SHP77 (cell line): ENCODE results near the gene TCOF1.

Source experiments
- DNase-seq, 2 experiments: peaks; one replicate each; lab custom pipeline; 2025; lab: John Stamatoyannopoulos, UW

Gene TCOF1

DNA sequence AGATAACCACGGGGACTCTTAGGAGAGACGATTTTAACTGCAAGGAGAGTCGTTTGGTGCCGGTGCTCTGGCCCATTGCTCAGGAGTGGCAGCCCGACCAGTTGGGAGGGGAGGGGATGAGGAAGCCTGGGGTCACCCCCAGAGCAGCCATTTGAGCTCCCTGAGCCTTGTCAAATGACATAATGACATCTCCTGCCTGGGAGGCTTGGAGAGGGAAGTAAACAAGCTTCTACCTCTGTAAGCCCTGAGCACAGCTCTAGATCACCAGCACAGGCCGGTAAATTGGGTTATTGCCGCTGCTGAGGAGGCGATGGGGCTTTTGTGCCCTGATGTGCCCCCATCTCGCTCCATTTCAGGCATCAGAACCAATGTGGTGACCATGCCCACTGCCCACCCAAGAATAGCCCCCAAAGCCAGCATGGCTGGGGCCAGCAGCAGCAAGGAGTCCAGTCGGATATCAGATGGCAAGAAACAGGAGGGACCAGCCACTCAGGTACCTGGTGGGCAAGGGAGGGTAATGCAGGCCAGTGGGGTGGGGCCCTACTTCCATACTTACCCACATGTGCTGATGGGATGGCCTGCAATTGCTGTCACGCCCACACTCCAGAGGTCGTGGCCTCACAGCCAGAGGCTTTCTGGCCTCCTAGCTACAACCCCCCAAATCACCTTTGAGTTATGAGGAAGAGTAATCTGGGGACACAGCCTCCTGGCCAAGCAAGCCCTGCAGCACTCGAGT, 32.2 kb downstream of the TCOF1 start:
- DNase-seq: no peak

DNA sequence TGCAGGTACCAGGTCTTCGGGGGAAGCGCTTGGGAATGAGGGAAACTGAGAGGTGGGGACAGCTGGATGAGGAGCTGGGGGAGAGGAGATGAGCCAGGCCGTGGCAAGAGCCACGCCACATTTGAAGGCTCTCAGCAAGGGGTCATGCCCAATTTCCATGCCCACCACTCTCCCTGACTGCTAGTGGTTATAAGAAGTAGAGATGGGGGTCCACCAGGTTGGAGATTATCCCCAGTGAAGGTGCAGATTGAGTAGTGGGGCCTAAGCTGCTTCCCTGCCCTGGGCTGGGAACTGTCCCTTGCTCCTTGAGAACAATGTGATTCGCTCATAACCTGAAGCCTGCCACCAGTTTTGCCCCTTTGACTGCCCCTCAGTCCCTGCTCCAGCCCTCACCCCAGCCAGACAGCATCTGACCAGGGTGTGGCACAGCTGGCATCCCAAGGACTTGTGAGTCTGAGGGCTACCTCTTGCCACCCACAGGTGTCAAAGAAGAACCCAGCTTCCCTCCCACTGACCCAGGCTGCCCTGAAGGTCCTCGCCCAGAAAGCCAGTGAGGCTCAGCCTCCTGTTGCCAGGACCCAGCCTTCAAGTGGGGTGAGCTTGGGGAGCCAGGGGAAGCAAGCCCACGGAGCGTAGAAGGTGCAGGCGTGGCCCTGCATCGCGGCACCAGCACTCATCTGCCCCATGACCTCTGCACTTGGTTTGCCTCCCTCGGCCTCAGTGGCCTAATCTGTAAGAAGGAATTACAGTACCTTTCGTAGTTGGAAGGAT, 33.8 kb downstream of the TCOF1 start:
- DNase-seq: no peak

DNA sequence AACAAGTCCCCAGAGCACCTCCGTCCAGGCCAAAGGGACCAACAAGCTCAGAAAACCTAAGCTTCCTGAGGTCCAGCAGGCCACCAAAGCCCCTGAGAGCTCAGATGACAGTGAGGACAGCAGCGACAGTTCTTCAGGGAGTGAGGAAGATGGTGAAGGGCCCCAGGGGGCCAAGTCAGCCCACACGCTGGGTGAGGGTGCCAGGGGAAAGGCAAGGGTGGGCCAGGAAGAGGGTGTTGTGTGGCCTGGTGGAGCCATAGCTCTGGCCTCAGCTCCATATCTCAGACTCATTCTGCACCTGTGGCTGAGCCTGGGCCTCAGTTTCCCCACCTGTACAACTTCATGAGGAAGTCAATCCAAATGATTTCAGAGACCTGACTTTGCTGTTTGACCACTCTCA, 34.5 kb downstream of the TCOF1 start:
- DNase-seq: no peak

DNA sequence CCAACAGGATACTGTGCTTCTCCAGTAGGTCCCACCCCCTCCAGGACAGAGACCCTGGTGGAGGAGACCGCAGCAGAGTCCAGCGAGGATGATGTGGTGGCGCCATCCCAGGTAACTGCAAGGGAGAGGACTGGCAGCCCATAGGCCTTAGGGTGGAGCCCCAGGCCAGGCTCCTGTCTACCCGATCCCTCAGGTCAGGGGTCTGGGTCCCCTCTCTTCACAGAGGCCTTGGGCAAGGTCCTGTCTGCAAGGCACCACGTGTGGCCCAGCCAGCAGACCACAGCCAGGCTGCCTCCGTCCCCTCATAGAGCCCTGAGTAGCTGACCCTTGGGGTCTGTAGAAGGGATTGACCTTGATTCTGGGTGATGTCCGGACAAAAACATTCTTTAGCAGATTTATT, 35.2 kb downstream of the TCOF1 start:
- no peak for DNase-seq

DNA sequence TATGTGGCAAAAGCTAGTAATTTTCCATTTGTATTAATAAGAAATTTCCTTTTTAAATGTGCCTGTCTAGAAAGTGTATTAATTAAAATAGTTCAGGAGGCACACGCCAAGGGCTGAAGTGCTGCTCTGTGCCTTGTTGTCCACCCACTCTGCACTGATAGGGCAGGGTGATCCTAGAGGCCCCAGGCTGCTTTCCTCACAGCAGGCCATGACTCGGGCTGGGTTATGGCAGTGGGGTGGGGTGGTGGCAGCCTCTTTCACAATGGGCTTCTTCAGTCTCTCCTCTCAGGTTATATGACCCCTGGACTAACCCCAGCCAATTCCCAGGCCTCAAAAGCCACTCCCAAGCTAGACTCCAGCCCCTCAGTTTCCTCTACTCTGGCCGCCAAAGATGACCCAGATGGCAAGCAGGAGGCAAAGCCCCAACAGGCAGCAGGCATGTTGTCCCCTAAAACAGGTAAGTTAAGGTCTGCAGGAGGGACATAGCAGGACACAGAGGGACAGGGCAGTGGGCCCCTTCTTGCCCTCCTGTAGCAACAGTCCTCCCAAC, 35.7 kb downstream of the TCOF1 start:
- DNase-seq: no peak

DNA sequence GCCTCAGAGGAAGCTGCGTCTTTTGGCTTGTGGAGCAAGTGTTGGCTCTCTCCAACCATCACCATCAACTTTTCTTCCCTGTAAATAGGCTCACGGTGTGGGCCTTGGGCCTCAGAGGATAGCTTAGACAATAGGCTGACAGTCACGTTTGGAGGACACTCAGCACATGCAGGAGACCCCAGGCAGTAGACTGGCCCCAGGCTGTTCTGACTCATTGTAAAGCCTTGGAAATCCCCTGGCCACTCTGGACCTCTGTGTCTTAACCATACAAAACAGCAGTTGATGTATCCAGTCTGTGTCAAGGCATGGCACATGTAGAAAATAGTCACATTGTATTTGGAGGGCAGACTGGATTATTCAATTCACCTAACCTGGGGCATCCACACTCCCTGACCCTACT, 36.6 kb downstream of the TCOF1 start:
- no peak for DNase-seq

DNA sequence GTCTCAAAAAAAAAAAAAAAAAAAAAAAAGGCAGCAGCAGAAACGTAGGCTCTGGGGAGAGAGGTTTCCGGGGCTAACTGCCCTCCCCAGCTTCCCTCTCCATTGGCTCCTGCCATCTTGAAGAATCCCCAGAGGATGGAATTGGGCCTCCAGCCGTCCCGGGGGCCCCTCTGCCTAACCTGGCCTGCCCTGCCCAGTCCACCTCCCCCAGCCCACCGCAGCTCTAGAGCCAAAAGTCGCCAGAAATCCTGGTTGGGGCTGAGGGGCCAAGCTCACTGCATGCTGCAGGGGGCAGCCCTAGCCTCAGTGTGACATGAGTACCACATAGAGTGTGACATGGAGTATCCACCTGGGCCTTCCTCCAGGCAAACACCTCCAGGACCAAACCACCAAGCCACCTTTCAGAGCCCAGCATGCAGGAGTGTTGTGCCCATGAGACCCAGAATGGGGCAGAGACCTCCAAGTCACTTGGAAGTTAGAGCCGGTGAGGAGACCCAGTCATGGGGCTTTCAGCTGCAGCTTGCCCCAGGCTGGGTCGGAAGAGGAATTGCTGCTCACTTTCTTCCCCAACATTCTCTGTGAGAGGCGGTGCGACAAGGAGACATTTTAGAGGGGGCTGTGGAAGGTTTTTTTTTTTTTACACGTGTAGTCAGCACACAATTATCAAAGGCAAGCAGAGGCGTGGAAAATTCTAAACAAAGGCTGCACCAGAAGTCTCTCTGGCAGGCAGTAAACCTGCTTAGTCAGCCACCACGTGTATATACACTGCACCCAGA, 37.6 kb downstream of the TCOF1 start:
- DNase-seq: no peak

DNA sequence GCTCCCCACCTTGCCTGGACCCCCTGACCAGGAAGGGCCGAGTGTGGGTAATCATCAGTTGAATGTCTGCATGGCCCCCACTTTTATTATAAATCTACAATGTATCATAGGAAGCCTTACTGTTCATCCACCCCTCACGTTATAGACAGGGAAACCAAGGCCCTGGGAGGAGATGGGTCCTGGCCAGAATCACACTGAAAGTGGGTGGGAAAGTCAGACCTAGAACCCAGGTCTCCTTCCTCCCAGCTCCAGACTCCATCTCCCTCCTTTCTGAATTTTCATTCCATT, 38.1 kb downstream of the TCOF1 start:
- DNase-seq: no peak

DNA sequence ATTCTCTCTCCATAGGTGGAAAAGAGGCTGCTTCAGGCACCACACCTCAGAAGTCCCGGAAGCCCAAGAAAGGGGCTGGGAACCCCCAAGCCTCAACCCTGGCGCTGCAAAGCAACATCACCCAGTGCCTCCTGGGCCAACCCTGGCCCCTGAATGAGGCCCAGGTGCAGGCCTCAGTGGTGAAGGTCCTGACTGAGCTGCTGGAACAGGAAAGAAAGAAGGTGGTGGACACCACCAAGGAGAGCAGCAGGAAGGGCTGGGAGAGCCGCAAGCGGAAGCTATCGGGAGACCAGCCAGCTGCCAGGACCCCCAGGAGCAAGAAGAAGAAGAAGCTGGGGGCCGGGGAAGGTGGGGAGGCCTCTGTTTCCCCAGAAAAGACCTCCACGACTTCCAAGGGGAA, 38.8 kb downstream of the TCOF1 start:
- DNase-seq: no peak

DNA sequence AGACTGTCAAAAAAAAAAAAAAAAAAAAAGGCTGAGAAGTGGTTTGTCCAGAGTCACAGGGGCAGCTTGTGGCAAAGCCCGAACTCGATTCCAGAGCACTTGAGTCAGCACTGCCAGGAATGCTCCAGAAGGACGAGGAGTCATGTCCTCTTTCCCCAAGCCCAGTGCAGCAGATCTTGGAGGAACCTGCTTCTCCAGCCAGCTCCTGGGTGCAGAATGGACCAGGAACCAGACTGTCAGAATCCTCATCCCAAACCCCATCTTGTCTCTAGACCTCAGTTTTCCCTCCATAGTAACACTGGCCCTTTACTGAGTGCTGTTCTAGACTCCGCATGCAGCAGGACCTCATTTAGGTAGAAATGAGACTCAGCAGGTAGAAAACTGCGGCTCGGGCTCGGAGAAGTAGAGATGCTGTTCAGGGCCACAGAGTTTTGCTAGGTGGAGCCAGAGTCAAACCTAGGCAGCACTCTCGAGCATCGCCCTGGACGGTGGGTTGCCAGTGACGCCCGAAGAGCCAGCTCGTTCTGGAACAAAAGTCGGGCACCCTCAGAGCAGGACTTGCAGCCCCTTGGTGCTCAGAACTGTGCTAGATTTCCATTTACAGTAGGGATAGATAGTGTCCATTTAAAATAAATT, 39.8 kb downstream of the TCOF1 start:
- DNase-seq: no peak

DNA sequence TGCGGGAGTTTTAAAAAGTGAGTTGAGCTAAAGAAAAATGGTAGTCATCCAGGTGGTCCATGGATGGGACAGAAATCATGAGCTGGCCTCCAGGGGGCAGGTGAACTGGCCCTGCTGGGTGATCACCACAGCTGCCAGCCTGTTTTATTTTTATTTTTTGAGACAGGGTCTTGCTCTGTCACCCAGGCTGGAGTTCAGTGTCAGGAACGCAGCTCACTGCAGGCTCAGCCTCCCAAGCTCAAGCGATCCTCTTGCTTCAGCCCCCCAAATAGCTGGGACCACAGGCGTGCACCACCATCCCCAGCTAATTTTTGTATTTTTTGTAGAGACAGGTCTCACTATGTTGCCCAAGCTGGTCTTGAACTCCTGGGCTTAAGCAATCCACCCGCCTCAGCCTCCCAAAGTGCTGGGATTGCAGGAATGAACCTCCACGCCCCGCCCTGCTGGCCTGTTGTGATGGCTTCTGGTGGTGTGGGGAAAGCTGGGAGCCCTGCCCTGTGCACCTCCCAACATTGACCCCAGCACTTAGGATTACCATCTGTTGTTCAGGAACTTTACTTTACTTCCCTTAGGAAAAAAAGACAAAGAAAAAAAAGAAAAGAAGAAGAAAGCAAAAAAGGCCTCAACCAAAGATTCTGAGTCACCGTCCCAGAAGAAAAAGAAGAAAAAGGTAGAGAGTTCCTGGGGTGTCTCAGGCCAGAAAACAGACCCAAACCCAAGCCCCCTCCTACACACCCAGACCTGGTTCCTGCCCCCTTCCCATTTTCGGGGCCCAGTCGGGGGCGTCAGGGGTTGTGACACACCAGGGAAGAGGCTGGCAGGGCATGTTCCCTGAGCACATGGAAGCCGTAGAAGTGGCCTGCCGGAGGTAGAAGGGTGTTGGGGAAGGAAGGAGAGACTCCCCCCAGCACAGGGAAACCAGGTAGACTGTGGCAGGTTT, 40.6 kb downstream of the TCOF1 start:
- DNase-seq: no peak

DNA sequence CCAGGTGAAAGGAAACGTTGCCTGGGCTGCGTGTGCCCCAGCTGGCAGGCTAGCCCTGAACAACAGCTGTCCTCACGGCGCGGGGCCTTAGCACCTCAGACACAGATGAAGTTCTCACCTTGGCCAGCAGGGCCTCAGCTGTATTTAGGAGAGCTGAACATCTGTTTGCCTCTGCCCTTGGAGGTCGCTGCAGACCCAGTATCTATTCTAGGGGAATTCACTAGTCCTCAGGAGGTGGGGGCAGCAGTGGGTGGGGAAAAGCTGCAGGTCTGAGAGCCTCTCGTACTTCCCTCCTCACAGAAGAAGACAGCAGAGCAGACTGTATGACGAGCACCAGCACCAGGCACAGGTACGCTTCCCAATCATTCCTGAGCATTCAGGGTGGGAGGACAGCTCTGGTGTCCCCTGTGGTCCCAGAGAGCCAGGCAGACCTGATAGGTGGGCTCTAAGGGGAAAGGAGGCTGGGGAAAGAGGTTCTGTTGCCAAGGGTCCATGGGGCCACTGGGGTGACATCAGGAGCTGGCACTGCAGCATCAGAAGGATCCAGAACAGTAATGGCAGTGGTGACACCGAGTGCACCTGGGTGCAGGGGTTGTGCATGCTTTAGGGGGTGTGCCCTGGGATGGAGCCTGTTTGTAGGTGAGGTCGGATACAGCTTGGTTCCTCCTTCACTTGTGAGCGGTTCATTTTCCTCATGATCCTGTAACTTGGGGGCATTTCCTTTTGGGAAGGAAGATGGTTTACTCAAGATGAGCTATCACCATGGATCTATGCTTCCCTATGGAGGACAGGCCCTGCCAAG, 41.4 kb downstream of the TCOF1 start:
- no peak for DNase-seq

DNA sequence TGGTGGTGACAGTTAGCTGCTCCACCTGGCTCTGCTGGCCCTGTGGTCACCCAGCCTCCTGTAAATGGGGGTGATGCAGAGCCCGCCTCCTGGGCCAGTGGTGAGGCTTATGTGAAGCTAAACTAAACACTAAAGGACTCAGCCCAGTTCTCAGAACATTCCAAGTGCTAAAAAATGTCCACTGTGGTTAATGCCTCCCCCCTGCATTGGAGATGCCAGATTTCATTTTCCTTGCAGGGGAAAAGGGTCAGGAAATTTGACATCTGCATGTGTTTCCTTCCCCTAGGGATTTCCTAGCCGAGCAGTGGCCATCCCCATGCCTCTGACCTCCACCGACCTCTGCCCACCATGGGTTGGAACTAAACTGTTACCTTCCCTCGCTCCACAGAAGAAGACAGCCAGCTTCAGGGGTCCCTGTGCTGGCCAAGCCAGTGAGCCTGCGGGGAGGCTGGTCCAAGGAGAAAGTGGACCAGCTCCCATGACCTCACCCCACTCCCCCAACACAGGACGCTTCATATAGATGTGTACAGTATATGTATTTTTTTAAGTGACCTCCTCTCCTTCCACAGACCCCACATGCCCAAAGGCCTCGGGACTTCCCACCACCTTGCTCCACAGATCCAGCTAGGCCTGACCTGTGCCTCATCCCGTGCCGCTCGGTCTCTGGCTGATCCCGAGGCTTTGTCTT, 42.2 kb downstream of the TCOF1 start:
- DNase-seq: no peak

DNA sequence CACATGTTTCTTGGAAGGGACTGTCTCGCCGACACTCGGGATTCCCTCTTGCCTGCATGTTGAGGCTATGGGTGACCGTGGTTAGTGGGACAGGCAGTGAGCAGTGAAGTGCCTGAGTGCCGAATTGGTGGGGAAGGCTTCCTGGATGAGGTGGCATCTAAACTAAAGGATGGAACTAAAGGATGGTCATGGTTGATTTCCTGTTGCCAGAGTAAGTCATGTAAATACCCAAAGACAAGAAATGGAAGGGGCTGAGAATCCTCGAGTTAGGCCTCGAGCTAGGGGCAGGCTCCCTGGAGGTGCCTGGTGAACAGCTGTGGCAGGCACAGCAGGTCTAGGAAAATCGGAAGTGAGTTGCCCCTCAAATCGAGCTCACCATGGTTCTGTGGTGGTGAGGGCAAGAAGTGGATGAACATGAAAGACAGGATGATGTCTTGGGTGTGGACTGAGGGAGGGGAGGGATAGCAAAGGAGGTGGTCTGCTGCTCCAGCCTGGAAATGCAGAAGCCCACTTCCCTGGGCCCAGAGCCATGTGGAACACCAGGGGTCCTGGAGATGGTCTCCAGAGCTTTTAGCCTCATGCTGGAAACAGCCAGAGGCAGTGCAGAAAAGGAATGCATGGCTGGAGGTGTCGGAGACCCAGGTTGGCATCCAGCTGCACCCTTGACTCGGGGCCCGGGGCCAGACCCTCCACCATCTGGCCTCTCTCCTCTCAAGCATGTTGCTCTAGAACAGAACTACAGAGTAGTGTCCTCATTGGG, 43.0 kb downstream of the TCOF1 start:
- no peak for DNase-seq

DNA sequence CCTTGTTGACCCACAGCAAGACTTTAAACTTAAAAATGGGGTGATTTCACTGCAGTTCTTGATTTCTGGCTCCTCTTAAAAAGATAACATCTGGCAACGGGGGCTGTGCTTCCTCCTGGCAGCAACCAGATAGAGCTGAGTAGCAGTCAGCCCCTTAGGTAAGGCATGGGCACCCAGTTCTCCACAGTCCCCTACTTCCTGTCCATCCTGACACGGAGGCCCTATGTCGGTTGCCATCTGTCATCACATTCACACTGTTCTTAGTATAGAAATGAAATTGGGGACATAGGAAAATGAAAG, 43.5 kb downstream of the TCOF1 start:
- DNase-seq: no peak

DNA sequence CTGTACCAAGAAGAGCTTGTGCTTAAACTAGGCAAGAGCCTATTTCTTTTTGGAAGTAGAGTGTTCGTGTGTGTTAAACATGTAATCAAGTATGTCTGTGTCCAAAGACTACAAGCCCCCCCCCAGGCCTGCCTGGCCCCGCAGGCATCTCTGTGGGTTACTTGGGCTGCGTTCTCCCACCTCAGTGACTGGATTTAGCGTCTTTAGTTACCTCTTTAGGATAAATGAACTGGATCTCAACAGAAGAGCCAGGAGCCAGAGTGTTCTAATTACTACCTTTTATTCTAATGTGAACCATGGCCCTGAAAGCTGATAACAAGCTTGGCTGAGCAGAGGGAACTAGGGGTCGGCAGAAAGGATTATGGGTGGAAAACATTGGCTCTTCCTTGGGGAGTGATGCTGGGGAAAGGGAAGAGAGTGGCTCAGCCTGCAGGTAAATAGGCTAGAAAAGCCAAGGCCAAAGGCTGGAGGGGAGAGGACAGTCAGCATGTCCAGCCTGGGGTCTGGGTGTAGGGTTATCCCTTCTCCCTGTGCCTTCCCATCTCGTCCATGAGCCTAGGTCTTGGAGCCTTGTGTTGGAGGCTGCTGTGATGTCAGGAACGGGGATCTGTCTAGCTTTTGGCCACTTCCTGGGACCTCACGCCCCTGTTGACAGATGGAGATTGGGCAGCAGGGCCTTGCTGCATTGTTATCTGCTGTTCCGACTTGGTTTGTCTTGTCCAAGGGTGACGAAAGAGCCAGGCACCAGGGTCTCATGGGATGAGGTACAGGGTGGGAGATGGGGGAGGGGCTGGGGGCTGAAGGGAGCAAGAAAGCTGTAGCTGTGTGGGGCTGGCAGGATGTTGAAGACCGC, 44.1 kb downstream of the TCOF1 start:
- DNase-seq: no peak

DNA sequence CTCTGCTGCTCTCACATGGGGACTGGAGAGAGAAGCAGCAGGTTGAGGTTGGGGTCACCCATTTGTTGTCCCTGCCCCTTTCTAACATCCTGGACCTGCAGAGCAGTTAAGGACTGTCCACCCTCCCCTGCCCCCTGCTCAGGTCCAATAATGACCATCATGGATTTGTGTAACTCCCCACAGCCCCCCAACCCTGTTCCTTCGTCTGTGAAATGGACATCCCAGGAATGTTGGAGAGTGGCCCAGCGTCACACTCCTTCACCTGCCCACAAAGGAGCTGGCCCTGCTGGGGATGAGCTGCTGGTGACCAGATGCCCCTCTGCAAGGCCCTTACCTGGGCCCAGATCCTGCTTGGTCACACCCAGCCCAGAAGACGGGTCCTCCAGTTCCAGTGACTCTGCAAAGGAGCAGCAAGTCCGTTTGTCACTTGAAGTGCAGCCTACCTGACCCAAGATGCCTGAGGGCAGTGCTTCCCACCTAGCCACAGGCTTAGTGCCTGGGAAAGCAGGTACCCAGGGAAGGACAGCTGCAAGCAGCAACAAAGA, 44.8 kb downstream of the TCOF1 start:
- no peak for DNase-seq

DNA sequence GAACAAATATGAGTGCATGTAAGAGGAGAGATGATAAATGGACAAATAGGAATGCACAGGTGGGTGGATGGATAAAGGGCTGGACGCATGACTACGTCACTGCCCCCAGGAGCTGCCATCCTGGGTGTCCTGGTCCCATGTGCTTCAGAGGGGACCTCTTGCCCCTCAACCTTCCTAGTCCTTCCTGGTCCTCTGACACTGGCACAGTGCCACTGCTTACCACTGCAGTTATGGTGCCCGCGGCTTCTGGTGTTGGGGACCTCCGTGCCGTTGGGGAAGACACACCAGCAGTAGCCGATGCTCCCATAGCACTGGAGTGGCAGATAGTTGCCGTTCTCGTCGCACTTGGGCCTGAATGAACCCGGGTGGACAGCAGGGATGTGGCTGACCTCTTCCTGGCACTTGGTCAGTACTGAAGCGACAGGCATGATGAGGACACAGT, 45.4 kb downstream of the TCOF1 start:
- no peak for DNase-seq
